Measurements from ENCODE around the gene CENPX. TPM values are rescaled to one million over a fixed set of nuclear protein-coding genes. Genes with fewer than 3 reads are reported as not detected.

The CENPX gene
- total and polyA plus RNA-seq, 5 experiments from 2014 or later, result 33.6 to 63.0 (median 42.7) TPM

DNA sequence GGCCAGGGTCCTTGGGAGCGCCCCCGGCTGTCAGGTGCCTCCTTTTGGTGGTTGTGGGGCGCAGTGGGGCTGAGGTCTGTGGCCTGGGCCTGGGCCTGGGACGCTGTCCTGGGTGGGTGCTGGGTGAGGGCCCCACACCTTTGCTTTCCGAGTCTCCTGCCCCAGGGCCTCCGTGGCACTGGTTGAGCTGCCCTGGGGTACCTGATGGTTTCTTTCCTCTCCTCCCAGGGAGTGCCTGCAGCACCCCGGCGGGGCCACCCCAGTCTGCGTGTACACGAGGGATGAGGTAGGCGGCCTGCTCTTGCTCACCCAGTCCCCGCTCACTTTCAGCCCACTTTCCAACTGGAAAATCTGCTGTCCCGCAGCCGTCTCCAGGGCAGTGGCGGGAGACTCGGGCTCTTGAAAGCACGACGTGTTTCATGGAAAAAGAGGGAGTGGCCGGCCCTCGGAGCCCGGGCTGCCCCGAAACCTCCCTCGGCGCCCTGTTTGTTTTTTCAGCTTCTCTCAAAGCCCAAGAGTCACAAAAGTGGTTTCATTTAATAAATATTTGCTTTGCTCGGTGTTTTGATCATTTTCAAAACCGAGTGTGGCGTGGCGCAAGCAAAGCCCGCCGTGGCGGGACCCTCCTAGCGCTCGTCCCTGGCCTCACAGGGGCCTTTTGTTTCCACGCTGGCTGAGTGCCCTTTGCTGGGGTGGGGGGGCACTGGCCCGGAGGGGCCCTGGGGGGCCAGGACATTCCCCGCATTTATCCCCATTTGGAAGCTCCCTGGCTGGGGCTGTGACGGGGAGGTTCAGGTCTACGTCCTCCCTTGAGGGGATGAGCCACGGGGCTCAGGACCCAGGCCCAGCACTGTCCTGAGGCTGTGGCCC lies 27.9 kb downstream of the CENPX start:
- POLR2A ChIA-PET, result no interaction called here

DNA sequence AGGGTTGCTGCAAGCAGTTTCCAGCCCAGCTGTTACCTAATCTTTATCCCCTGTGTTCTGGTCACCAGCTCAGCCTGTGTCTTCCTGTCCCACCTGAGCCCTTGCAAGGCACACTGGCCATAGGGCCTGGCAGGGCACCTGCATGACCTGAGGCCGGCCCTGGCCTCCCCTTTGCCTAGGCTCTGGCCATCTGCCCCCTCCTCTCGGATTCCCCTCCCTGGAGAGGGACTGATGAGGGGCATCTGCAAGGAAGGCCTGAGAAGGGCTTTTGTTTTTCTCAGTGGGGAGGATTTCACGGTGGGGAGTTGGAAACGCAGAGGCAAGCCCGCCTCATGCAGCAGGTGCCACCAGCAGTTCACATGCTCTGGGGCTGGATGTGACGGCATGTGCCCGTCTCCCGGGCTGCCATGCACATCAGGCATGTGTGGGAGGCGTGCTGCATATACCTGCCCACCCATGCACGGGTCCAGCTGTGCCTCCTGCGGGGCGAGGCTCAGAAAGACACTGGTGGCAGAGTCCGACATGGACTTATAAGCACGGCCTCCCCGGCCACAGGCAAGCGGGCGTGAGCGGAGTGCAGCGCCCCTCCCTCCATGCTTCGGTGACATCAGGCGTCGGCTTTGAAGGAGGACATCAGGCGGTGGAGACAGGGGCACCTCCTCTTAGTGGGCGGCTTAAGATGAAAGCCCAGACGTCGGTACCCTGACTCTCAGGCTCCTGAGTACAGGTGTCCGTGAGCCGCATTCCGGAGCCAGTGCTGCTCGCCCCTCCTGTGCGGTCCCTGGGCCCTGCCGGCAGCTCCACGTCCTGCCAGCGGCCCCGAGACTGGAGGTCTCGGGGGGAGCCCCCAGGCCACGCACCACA lies 28.7 kb downstream of the CENPX start:
- Mint-ChIP-seq H3K36me3 (peaks cover 0 to 14% (median 0%) of the 10 kb centered on the region in 3 donors), H3K4me3 (no peak overlapping the region), H3K9me3 (no peaks in the 10 kb centered on the region), H3K27ac (no peak overlapping the region), H3K27me3 (no peaks in the 10 kb centered on the region), H3K4me1 (peaks cover 0 to 12% (median 6%) of the 10 kb centered on the region in 4 donors)
- POLR2A ChIA-PET, result no interaction called here
- ATAC-seq (no peak), DNase-seq (no peak)

More for the DNA sequence above, 27.9 kb downstream of the CENPX start:
- Mint-ChIP-seq H3K36me3 (peaks cover 0 to 12% (median 0%) of the 10 kb centered on the region in 3 donors), H3K27me3 (no peaks in the 10 kb centered on the region), H3K4me3 (no peak overlapping the region), H3K4me1 (peaks cover 0 to 12% (median 5%) of the 10 kb centered on the region in 4 donors), H3K9me3 (no peaks in the 10 kb centered on the region), H3K27ac (peak overlapping the region in 1 of 10 donors; percentile 29)
- DNase-seq (no peak), ATAC-seq (no peak)

DNA sequence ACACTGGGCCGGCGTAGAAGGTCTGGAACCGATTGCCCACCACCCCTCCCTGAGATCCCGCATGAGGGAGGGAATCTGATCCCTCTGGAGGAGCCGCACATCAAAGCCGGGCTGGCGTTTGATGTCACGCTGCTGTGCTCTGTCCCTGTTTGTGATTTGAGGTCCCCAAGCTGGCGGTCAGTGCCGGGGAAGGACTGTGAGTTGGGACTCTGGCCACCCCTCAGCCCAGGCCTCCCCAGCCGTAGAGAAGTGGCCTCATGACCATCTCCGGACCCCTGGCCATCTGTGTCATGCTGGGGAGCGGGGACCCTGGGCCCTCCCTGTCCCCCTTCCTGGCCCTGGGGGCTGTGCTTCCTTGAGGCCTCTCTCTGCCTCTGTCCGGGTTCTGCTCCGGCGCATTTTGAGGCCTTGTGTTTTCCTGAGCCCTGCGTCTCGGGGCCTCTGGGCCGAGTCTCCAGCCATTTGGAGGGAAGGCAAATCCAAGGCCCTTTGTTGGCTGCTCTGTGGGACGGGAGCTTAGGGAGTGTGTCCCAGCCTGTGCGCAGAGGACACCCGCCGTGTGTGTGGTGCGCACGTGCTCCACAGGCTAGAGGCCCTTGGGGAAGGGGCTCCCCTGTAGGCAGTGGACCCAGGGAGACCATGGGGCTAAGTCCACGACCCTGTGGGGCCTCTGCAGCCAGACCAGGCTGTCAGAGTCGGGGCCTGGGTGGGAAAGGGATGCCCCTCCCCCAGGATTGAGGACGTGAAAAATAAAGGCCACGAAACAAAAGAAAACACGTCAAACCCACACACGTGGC lies 30.2 kb downstream of the CENPX start:
- Mint-ChIP-seq H3K27me3 (no peaks in the 10 kb centered on the region), H3K9me3 (no peaks in the 10 kb centered on the region), H3K27ac (no peak overlapping the region), H3K36me3 (peaks cover 0 to 18% (median 0%) of the 10 kb centered on the region in 3 donors), H3K4me3 (no peak overlapping the region), H3K4me1 (peaks cover 0 to 12% (median 7%) of the 10 kb centered on the region in 4 donors)
- POLR2A ChIA-PET, result no interaction called here
- no peak for DNase-seq
- ATAC-seq, result no peak

DNA sequence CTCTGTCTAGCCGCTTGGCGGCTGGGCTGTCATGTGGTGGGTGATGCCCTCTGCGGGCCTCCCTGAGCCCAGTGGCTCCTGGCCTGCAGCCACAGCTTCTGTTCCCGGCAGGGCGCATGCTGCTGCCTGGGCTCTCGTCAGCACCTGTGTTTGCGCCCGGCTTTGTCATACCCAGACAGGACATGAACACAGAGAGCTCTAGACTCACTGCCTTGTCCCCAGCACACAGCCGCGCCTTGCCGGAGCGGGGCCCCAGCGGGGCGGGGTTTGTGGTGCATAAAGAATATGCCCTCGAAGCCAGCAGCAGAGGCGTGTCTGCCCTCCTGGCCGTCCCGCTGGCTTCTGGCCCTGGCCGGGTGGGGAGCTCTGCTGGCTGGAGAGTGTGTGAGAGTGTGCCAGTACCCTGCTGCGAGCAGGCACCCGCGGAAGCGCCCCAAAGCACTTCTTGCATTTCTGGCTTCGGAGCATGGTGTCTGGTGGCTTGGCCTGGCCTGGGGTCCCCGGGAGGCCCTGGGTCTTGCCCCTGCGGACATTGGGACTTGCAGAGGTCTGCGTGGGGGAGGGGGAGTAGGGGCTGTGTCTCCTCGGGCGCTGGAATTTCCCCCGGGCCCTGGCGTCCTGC lies 30.9 kb downstream of the CENPX start:
- Mint-ChIP-seq H3K9me3 (no peaks in the 10 kb centered on the region), H3K27me3 (no peaks in the 10 kb centered on the region), H3K36me3 (peaks cover 0 to 18% (median 0%) of the 10 kb centered on the region in 3 donors), H3K27ac (no peak overlapping the region), H3K4me1 (peaks cover 0 to 14% (median 8%) of the 10 kb centered on the region in 4 donors), H3K4me3 (no peak overlapping the region)
- no peak for ATAC-seq
- no peak for DNase-seq
- POLR2A ChIA-PET, result no interaction called here

DNA sequence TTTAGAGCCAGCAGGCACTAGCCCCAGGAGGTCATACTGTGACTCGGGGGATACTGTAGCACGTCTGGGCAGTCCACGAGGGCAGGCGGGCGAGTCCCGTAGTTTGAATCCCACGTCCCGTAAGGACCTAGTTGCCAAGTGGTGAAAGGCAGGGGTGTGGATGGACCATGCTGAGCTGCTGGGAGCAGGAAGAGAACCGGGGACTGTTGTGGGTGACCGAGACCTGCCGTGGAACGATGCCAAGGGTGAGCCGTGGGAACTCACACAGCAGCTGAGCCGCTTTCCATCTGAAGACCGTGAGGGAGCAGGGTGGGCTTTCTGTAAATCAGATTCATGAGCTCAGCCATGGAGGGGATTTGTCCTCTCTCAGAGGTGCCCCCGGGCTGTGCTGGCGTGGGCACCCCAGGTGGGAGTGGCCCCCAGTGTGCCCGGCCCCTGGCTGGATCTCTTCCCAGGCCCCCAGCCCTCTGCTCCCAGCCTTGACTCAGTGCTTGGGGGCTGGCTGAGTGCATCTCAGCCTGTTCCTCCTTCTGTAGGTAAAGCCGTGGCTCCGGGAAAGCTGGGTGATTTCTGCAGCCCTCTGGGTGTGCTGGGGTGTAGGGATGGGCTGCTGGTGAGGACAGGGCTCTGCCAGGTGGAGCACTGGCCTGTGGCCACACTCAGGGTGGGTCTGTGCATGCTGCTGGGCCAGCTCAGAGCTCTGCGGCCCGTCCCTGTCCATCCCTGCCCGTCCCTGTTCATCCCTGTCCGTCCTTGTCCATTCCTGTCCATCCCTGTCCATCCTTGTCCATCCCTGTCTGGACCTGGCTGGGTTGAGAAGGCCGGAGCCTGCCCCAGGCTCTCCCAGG lies 31.6 kb downstream of the CENPX start:
- POLR2A ChIA-PET, result no interaction called here
- ATAC-seq (no peak), DNase-seq (no peak)
- H3K27ac Mint-ChIP-seq, result peak overlapping the region in 1 of 10 donors; percentile 10
- H3K27me3 Mint-ChIP-seq, result no peaks in the 10 kb centered on the region
- H3K4me1 Mint-ChIP-seq, result peaks cover 0 to 19% (median 10%) of the 10 kb centered on the region in 4 donors
- no peaks in the 10 kb centered on the region for H3K9me3 Mint-ChIP-seq
- no peak overlapping the region for H3K4me3 Mint-ChIP-seq
- H3K36me3 Mint-ChIP-seq, result peaks cover 0 to 20% (median 0%) of the 10 kb centered on the region in 3 donors

DNA sequence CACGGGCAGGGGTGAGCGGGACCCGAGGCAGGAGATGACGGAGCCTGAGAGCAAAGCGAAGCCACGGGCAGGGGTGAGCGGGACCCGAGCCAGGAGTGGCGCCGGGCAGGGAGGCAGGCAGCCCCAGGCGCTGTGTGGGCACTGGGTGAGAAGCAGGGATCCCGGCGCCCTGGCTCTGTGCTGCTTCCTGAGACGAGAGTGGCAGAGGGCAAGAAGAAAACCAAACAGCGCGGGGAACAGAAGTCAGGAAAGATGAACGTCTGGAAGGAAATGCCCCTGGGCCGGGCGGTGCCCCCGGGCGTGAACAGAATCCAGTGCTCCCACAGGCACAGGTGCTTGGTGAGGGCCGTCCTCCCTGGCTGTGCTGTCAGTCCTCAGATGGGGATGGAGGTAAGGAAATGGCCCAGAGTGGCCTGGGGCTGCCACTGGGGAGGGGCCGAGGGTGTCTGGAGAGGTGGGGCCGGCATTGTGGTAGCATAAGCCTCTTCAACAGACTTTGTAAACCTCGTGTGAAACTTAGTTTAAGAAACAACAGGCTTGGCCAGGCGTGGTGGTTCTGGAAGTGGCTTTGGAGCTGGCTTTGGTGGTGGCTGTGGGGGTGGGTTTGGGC lies 35.4 kb downstream of the CENPX start:
- no peaks in the 10 kb centered on the region for H3K27me3 Mint-ChIP-seq
- ATAC-seq, result no peak
- peaks cover 0 to 33% (median 10%) of the 10 kb centered on the region in 3 donors for H3K36me3 Mint-ChIP-seq
- DNase-seq, result no peak
- H3K27ac Mint-ChIP-seq, result peak overlapping the region in 1 of 10 donors; percentile 15
- no peaks in the 10 kb centered on the region for H3K9me3 Mint-ChIP-seq
- peaks cover 2 to 22% (median 16%) of the 10 kb centered on the region in 4 donors for H3K4me1 Mint-ChIP-seq
- H3K4me3 Mint-ChIP-seq, result no peak overlapping the region
- POLR2A ChIA-PET, result no interaction called here

DNA sequence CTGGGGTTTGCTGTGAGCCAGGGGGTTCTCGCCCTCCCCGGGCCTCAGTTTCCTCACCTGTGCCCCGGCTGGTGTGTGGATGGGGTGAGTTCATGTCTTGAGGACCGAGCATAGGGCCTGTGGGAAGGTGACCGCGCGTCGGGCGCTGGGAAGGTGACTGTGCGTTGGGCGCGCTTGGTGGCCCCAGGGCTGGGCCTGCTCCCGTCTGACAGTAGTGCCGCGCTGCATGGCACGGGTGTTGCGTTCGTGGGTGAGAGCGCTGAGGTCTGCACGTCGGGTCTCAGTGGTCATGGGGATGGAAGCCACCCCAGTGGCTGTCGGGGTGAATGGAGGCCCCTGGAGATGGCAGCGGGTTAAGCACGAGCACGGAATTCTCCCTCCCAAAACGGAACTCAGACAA lies 36.1 kb downstream of the CENPX start:
- peaks cover 2 to 27% (median 16%) of the 10 kb centered on the region in 4 donors for H3K4me1 Mint-ChIP-seq
- DNase-seq (no peak), ATAC-seq (no peak)
- peaks cover 0 to 33% (median 11%) of the 10 kb centered on the region in 3 donors for H3K36me3 Mint-ChIP-seq
- POLR2A ChIA-PET, result no interaction called here
- no peak overlapping the region for H3K4me3 Mint-ChIP-seq
- no peaks in the 10 kb centered on the region for H3K9me3 Mint-ChIP-seq
- H3K27ac Mint-ChIP-seq, result peak overlapping the region in 1 of 10 donors; percentile 47
- H3K27me3 Mint-ChIP-seq, result no peaks in the 10 kb centered on the region

DNA sequence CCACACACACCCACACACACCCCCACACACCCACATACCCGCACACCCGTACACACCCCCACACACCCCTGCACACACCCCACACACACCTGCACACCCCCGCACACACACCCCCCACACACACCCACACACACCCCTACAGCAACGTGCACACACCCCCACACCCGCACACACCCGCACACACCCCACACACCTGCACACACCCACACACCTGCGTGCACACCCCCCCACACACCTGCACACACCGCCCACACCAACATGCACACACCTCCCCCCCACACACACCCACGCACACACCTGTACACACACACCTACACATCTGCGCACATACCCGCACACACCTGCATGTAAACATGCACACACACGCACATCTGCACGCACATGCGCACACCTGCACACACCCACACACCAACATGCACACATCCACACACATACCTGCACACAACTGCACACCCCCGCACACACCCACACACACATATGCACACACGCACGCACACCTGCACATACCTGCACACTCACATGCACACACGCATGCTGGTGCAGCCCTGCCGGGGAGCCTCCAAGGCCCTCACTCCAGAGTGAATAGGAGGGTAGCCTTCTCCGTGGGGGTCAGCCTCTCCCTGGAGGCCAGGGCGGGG lies 37.8 kb downstream of the CENPX start:
- Mint-ChIP-seq H3K4me3 (peak overlapping the region in 1 of 10 donors; percentile 57), H3K36me3 (peaks cover 0 to 33% (median 11%) of the 10 kb centered on the region in 3 donors), H3K27me3 (no peaks in the 10 kb centered on the region), H3K27ac (no peak overlapping the region), H3K9me3 (no peaks in the 10 kb centered on the region), H3K4me1 (peaks cover 13 to 37% (median 21%) of the 10 kb centered on the region in 4 donors)
- ATAC-seq (no peak), DNase-seq (no peak)
- POLR2A ChIA-PET, result no interaction called here

DNA sequence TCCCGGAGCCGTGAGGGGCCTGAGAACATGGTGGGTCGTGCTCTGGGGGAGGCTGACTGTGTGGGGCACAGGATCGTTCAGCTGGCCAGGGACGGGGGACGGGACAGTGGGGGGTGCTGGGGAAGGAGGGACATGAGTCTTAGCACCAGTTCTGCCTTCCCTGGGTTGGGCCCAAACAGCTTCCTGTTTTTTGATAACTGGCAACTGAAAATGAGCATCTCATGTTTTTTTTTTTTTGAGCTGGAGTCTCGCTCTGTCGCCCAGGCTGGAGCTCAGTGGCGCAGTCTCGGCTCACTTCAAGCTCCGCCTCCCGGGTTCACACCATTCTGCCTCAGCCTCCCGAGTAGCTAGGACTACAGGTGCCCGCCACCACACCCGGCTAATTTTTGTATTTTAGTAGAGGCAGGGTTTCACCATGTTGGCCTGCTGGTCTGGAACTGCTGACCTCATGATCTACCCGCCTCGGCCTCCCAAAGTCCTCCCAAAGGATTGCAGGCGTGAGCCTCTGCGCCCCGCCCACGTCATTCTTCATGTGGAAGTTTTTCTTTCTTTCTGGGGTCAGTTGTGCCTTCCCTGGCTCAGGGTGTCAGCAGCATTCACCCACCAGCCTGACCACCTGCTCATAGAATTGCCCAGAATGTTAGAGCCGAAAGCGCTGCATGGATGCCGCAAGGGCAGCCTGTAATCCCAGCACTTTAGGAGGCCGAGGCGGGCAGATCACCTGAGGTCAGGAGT lies 38.9 kb downstream of the CENPX start:
- no peak for ATAC-seq
- Mint-ChIP-seq H3K4me3 (no peak overlapping the region), H3K27me3 (no peaks in the 10 kb centered on the region), H3K9me3 (no peaks in the 10 kb centered on the region), H3K27ac (peak overlapping the region in 1 of 10 donors; percentile 43), H3K36me3 (peaks cover 0 to 30% (median 13%) of the 10 kb centered on the region in 3 donors), H3K4me1 (peaks cover 13 to 44% (median 32%) of the 10 kb centered on the region in 4 donors)
- no peak for DNase-seq
- POLR2A ChIA-PET, result interaction anchor here (1.2 kb wide), 1 partner anchor 16 kb away, joined by 3 read pairs; no protein-coding TSS in a partner anchor

DNA sequence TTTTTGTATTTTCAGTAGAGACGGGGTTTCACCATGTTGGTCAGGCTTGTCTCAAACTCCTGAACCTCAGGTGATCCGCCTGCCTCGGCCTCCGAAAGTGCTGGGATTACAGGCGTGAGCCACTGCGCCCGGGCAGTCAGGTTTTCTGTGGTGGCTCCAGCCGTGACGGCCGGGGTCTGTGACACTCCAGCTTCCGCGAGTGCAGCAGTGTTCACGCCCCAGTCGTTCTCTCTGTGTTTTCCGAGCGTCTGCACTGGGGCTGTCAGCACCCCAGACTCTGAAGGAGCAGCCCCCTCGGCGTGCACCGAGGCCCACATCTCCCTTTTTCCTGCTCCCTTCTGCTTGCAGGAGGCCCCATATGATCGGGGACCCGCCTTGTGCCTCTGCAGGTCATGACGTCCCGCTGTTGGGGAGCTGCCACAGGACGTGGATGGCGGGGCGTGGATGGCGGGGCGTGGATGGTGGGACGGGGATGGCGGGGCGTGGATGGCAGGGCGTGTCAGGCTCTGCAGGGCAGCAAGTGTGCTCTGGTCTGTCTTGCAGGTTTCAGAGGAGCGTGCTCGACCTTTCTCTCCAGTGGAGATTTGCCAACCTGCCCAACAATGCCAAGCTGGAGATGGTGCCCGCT lies 39.6 kb downstream of the CENPX start:
- Mint-ChIP-seq H3K27me3 (no peaks in the 10 kb centered on the region), H3K27ac (no peak overlapping the region), H3K4me3 (peak overlapping the region in 1 of 10 donors; percentile 13), H3K4me1 (peaks cover 18 to 48% (median 37%) of the 10 kb centered on the region in 4 donors), H3K36me3 (peaks cover 0 to 30% (median 13%) of the 10 kb centered on the region in 3 donors), H3K9me3 (no peaks in the 10 kb centered on the region)
- ATAC-seq (no peak), DNase-seq (no peak)
- POLR2A ChIA-PET, result interaction anchor here (0.7 to 1.2 kb wide), 2 partner anchors 15 to 472 kb away, joined by 3 read pairs; no protein-coding TSS in a partner anchor

Measured in naive thymus-derived CD8-positive, alpha-beta T cell (primary cell).